H1 (cell line): ENCODE measurements around the gene ETNK1. TPM values are rescaled to one million over a fixed set of nuclear protein-coding genes. Genes with fewer than 3 reads are reported as not detected.

Experiments
- CTCF ChIA-PET: fragments of 300-600 bp; sonication (Branson Sonifier 250); formaldehyde crosslinking; loops from one replicate; lab custom pipeline; 2021; ENCODE audit not compliant: partially characterized antibody; lab: Charles Lee
- POLR2A ChIA-PET: fragments of 300-600 bp; sonication (Branson Sonifier 250); formaldehyde crosslinking; loops from one replicate; lab custom pipeline; 2021; ENCODE audit warnings: inconsistent platforms; ENCODE audit not compliant: partially characterized antibody; lab: Charles Lee
- DNase-seq, 2 experiments: peaks; one replicate each; pipeline versions ENCODE4 v3.0.0 to v3.0.0-alpha.2; 2010 to 2022; ENCODE audit warnings: low spot score in 2 of 2, low read depth in 1 of 2, mixed read lengths in 1 of 2
- FAIRE-seq: peaks from 2 replicates; lab custom pipeline; 2011; peaks lifted over from hg19 to GRCh38; lab: Jason Lieb, UNC
- H2AFZ ChIP-seq: 2 replicates; pipeline ENCODE4 v1.8.1; 2012; ENCODE audit warnings: low read length, inconsistent platforms
- H2AK5ac ChIP-seq: 2 replicates; pipeline ENCODE4 v1.6.1; 2013; ENCODE audit warnings: low read depth, low read length
- H2BK120ac ChIP-seq: replicated peaks from 2 replicates; pipeline ENCODE3; 2013; ENCODE audit warnings: low read depth, low read length, inconsistent platforms
- H2BK12ac ChIP-seq: 2 replicates; pipeline ENCODE4 v1.6.1; 2013; ENCODE audit warnings: low read depth, low read length
- H2BK15ac ChIP-seq: 2 replicates; pipeline ENCODE4 v1.6.1; 2013; ENCODE audit warnings: low read length
- H2BK20ac ChIP-seq: 2 replicates; pipeline ENCODE4 v1.6.1; 2013; ENCODE audit warnings: low read length
- H2BK5ac ChIP-seq: 2 replicates; pipeline ENCODE4 v1.6.1; 2013; ENCODE audit warnings: low read depth, low read length
- H3K14ac ChIP-seq: 2 replicates; pipeline ENCODE4 v1.6.1; 2013; ENCODE audit warnings: inconsistent platforms; ENCODE audit not compliant: insufficient read length
- H3K18ac ChIP-seq: 2 replicates; pipeline ENCODE4 v1.6.1; 2013; ENCODE audit warnings: low read length; ENCODE audit errors: extremely low read depth
- H3K23ac ChIP-seq: 2 replicates; pipeline ENCODE4 v1.6.1; 2013; ENCODE audit warnings: inconsistent platforms; ENCODE audit not compliant: insufficient read length
- H3K23me2 ChIP-seq: 2 replicates; pipeline ENCODE4 v1.6.1; 2013; ENCODE audit warnings: low read depth, low read length
- H3K27ac ChIP-seq: 2 replicates; pipeline ENCODE4 v1.6.1; 2011; ENCODE audit warnings: low read depth, low read length, inconsistent platforms
- H3K27me3 ChIP-seq, 4 experiments: replicated peaks in 1 of 4; 1 replicate in 1 of 4; 2 replicates in 3 of 4; pipeline versions ENCODE4 v1.6.1 to v1.8.1; 2011 to 2013; ENCODE audit warnings: low read length in 3 of 4, mild to moderate bottlenecking in 3 of 4, inconsistent platforms in 2 of 4, mixed read lengths in 2 of 4, moderate library complexity in 1 of 4; ENCODE audit not compliant: control insufficient read depth in 3 of 4, insufficient read depth in 3 of 4; ENCODE audit errors: extremely low read depth in 1 of 4
- H3K36me3 ChIP-seq, 4 experiments: 2 replicates each; pipeline versions ENCODE4 v1.6.1 to v1.8.1; 2011 to 2013; ENCODE audit warnings: mild to moderate bottlenecking in 4 of 4, low read length in 3 of 4, moderate library complexity in 2 of 4, control low read depth in 1 of 4, inconsistent platforms in 1 of 4; ENCODE audit not compliant: insufficient read depth in 4 of 4, control insufficient read depth in 2 of 4
- H3K4ac ChIP-seq: replicated peaks from 2 replicates; pipeline ENCODE3; 2013; ENCODE audit warnings: low read length, low read depth, mixed read lengths, inconsistent platforms; ENCODE audit not compliant: insufficient read length
- H3K4me1 ChIP-seq, 4 experiments: replicated peaks in 1 of 4; 1 replicate in 1 of 4; 2 replicates in 3 of 4; pipeline versions ENCODE4 v1.6.1 to v1.8.1; 2011 to 2013; ENCODE audit warnings: low read length in 3 of 4, inconsistent platforms in 2 of 4, mixed read lengths in 1 of 4; ENCODE audit not compliant: insufficient read depth in 4 of 4, control insufficient read depth in 3 of 4
- H3K4me2 ChIP-seq, 2 experiments: 2 replicates each; pipeline versions ENCODE4 v1.6.1 to v1.8.1; 2011 to 2013; ENCODE audit warnings: low read depth in 2 of 2, low read length in 2 of 2, control low read depth in 1 of 2, inconsistent platforms in 1 of 2, mild to moderate bottlenecking in 1 of 2; ENCODE audit not compliant: insufficient read depth in 1 of 2
- H3K4me3 ChIP-seq, 4 experiments: fragments of 200-600, 300-600 bp in 1 of 4; sonication (generic), shearing (Covaris generic), sonication (Bioruptor Twin) in 1 of 4; 2 replicates each; pipeline versions ENCODE4 v1.5.1 to v1.8.1; 2011 to 2016; ENCODE audit warnings: low read length in 4 of 4, low read depth in 3 of 4, control low read depth in 2 of 4, inconsistent platforms in 2 of 4, mild to moderate bottlenecking in 2 of 4, mixed read lengths in 1 of 4, moderate library complexity in 1 of 4; ENCODE audit not compliant: insufficient read depth in 2 of 4; ENCODE audit errors: extremely low read depth in 1 of 4
- H3K56ac ChIP-seq: replicated peaks from 2 replicates; pipeline ENCODE3; 2013; ENCODE audit warnings: low read depth, mild to moderate bottlenecking, mixed read lengths, low read length, inconsistent platforms; ENCODE audit not compliant: insufficient read length
- H3K79me1 ChIP-seq: 2 replicates; pipeline ENCODE4 v1.6.1; 2013; ENCODE audit warnings: low read depth, low read length, control low read depth
- H3K79me2 ChIP-seq, 2 experiments: 2 replicates each; pipeline versions ENCODE4 v1.6.1 to v1.8.1; 2012 to 2013; ENCODE audit warnings: low read length in 2 of 2, mild to moderate bottlenecking in 2 of 2, inconsistent platforms in 1 of 2; ENCODE audit not compliant: insufficient read depth in 2 of 2, control insufficient read depth in 1 of 2
- H3K9ac ChIP-seq, 4 experiments: replicated peaks in 1 of 4; 1 replicate in 1 of 4; 2 replicates in 3 of 4; pipeline versions ENCODE4 v1.6.1 to v1.8.1; 2011 to 2013; ENCODE audit warnings: low read depth in 3 of 4, low read length in 3 of 4, control low read depth in 2 of 4, mild to moderate bottlenecking in 2 of 4, moderate library complexity in 2 of 4, inconsistent platforms in 1 of 4; ENCODE audit errors: extremely low read depth in 1 of 4
- H3K9me3 ChIP-seq, 2 experiments: 2 replicates each; pipeline versions ENCODE4 v1.6.1 to v1.8.1; 2012 to 2013; ENCODE audit warnings: mild to moderate bottlenecking in 2 of 2, moderate library complexity in 2 of 2, control low read depth in 1 of 2, inconsistent platforms in 1 of 2, low read depth in 1 of 2, low read length in 1 of 2, mixed read lengths in 1 of 2; ENCODE audit not compliant: insufficient read depth in 2 of 2
- H4K20me1 ChIP-seq, 2 experiments: replicated peaks in 1 of 2; 2 replicates each; pipeline versions ENCODE3 to v1.8.1; 2011 to 2013; ENCODE audit warnings: inconsistent platforms in 2 of 2, low read length in 2 of 2, mild to moderate bottlenecking in 1 of 2; ENCODE audit not compliant: insufficient read depth in 2 of 2, control insufficient read depth in 1 of 2
- H4K5ac ChIP-seq: 2 replicates; pipeline ENCODE4 v1.6.1; 2013; ENCODE audit warnings: low read length, low read depth, mixed read lengths, inconsistent platforms; ENCODE audit not compliant: insufficient read length
- H4K8ac ChIP-seq: 2 replicates; pipeline ENCODE4 v1.8.0; 2013; ENCODE audit warnings: mild to moderate bottlenecking, moderate library complexity, low read length, inconsistent platforms; ENCODE audit not compliant: insufficient read depth; ENCODE audit errors: extremely low read depth
- H4K91ac ChIP-seq: replicated peaks from 2 replicates; pipeline ENCODE3; 2013; ENCODE audit warnings: low read length, mixed read lengths, inconsistent platforms; ENCODE audit not compliant: insufficient read length
- RAD21 ChIP-seq, 2 experiments: IDR thresholded peaks in 1 of 2; conservative IDR thresholded peaks in 1 of 2; 2 replicates each; pipeline ENCODE4 v1.6.1; 2011; ENCODE audit warnings: low read depth in 2 of 2, low read length in 2 of 2, improper control_type of control experiment in 1 of 2, inconsistent platforms in 1 of 2, mild to moderate bottlenecking in 1 of 2, moderate library complexity in 1 of 2
- WGBS, 2 experiments: shearing (Covaris generic) in 1 of 2; methylation state at CpG; one replicate each; pipeline versions ENCODE4 v1.1.6 to v1.1.7; 2013 to 2015; ENCODE audit warnings: low lambda C conversion rate in 2 of 2, mixed read lengths in 2 of 2, inconsistent platforms in 1 of 2, low coverage in 1 of 2, missing lambda C conversion rate in 1 of 2; ENCODE audit not compliant: insufficient replicate concordance in 2 of 2, insufficient coverage in 1 of 2, insufficient read length in 1 of 2; ENCODE audit errors: extremely low coverage in 1 of 2, missing lambda C conversion rate in 1 of 2; 5-methylcytosine and 5-hydroxymethylcytosine counted together
- polyA plus RNA-seq, 7 experiments: library from polyadenylated mRNA; depleted of rRNA in 3 of 7; stranded (reverse) in 5 of 7; unstranded in 2 of 7; fragments of >200 nt in 5 of 7; fragments of 200-250 nt in 2 of 7; gene quantifications; 1 replicate in 5 of 7; 2 replicates in 1 of 7; 4 replicates in 1 of 7; pipeline versions ENCODE4 v1.2.1 to v1.2.3, GENCODE V29; 2011 to 2013; ENCODE audit warnings: missing spikeins in 2 of 7, mixed read lengths in 2 of 7
- total RNA-seq: library from RNA; stranded (reverse); fragmentation: NEBNext Ultra II Directional; extraction: Animal tissue kit (Norgen Biotek cat#: 25700); gene quantifications from 2 replicates; pipeline ENCODE4 v1.2.1, GENCODE V29; 2021

Gene ETNK1
- total and polyA plus RNA-seq, 2 of the 8 experiments (the other 6 are each of a cell fraction or from before 2014, with no cell fraction given), result 11.6 to 82.7 TPM

- CTCF ChIA-PET, result no interaction called here
These were observed 42.2 kb downstream of the ETNK1 start for GRCh38 chr12:22667122-22667521.

More at GRCh38 chr12:22667122-22667521, 42.2 kb downstream of the ETNK1 start:
- no peak overlapping the region for H2BK5ac ChIP-seq
- no peak for DNase-seq
- no peaks in the 10 kb centered on the region for H3K23me2 ChIP-seq
- no peaks in the 10 kb centered on the region for H3K79me2 ChIP-seq
- no peak overlapping the region for H4K5ac ChIP-seq
- H2BK12ac ChIP-seq, result no peak overlapping the region
- WGBS, 2 experiments, result 61% methylated on average over 1 of the region's 1 CpG; no CpG with 5 or more reads in 1 of the 2 experiments
- no peak overlapping the region for H3K56ac ChIP-seq
- FAIRE-seq, result no peak
- H3K36me3 ChIP-seq, result peaks cover 0 to 17% (median 1%) of the 10 kb centered on the region in 4 experiments; a peak in 3 of 8 replicates
- no peak overlapping the region for H3K18ac ChIP-seq
- H3K79me1 ChIP-seq, result no peaks in the 10 kb centered on the region
- no peak overlapping the region for H2BK15ac ChIP-seq
- H2BK20ac ChIP-seq, result no peak overlapping the region
- no peaks in the 10 kb centered on the region for H3K4me1 ChIP-seq
- H4K20me1 ChIP-seq, result peaks cover 0 to 2% of the 10 kb centered on the region in 2 experiments
- no peak for TF ChIP-seq RAD21 (IDR thresholded peaks at IDR 0.05 in 1 of 2, conservative IDR thresholded peaks at IDR 0.05 in 1 of 2; ENCODE audit: low read depth in 2 of 2, low read length in 2 of 2)
- no peak overlapping the region for H3K4me3 ChIP-seq
- no peak overlapping the region for H2BK120ac ChIP-seq
- no peak overlapping the region for H3K4ac ChIP-seq
- H3K9ac ChIP-seq, result no peak overlapping the region
- H3K23ac ChIP-seq, result no peak overlapping the region
- H3K4me2 ChIP-seq, result no peak overlapping the region
- H4K8ac ChIP-seq, result no peak overlapping the region
- no peak overlapping the region for H2AFZ ChIP-seq
- no peak overlapping the region for H2AK5ac ChIP-seq
- H3K9me3 ChIP-seq, result no peaks in the 10 kb centered on the region
- H4K91ac ChIP-seq, result no peak overlapping the region
- H3K14ac ChIP-seq, result no peak overlapping the region
- no peak overlapping the region for H3K27ac ChIP-seq
- POLR2A ChIA-PET, result no interaction called here
- no peaks in the 10 kb centered on the region for H3K27me3 ChIP-seq
